Activated T-cell treated with anti-CD3 and anti-CD28 coated beads for 1 hour (primary cell): ENCODE data around the gene HOXB9.

Source experiments
- DNase-seq: peaks from one replicate; pipeline ENCODE4 v3.0.0-alpha.2; 2020; ENCODE audit warnings: low read depth

Gene HOXB9

DNA sequence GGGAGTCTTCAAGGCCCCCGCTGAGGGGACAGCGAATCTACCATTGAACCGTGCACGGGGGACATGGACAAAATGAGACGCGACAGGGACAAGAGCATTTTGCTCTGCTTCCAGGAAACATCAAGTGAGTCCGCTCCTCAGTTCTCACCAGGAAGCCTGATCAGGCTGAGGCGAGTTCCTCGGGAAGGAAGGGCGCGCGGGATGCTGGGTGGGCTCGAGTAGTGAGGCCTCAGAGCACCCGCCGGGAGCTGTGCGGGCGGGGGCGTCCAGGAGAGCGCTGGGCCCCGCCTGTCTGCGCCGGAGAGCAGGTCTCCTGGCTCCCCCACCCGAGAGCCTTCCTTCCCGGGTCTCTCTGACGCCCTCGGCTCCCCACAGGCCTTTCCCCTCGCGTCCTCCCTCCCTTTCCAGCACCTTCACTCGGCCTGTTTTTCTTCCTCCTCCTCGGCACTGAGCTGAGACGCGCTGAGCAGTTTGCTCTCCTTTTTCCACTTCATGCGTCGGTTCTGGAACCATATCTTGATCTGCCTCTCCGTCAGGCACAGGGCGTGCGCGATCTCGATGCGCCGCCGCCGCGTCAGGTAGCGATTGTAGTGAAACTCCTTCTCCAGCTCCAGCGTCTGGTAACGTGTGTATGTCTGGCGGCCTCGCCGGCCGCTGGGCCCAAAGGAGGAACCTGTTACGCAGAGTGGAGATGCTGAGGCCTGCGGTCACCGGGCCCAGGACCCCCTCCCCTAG lies 30.0 kb downstream of the HOXB9 start:
- no peak for DNase-seq

DNA sequence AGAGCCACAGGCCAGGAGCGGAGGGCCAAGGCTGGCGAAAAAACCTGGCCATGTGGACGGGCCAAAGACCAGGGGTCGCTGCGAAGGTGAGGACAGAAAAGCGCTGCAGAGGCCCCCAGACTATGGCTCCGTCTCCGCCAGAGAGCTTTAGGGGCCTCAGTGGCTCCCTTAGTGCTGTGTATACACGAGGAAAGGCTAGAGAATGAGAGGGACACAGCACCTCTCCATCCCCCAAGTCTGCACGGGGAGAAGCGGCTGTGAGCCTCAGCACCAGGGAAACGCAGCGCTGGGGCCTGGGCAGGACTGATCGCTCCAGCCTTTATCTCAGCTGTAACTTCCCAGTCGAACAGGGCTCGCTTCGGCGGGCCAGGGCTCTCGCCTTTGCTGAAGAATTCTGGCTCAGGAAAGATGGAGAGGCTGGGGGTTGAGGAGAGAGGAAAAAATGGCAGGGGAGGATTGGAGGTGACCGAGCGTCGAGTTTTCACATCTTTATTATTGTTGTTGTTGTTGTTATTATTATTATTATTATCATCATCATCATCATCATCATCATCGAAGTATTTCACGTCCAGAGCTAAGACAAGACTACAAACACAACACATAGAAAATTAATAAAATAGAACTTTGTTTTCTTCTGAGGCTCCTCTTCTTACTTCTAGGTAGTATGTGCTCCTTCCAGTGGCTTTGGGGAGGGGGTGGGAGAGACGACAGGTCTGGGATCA lies 30.7 kb downstream of the HOXB9 start:
- no peak for DNase-seq

DNA sequence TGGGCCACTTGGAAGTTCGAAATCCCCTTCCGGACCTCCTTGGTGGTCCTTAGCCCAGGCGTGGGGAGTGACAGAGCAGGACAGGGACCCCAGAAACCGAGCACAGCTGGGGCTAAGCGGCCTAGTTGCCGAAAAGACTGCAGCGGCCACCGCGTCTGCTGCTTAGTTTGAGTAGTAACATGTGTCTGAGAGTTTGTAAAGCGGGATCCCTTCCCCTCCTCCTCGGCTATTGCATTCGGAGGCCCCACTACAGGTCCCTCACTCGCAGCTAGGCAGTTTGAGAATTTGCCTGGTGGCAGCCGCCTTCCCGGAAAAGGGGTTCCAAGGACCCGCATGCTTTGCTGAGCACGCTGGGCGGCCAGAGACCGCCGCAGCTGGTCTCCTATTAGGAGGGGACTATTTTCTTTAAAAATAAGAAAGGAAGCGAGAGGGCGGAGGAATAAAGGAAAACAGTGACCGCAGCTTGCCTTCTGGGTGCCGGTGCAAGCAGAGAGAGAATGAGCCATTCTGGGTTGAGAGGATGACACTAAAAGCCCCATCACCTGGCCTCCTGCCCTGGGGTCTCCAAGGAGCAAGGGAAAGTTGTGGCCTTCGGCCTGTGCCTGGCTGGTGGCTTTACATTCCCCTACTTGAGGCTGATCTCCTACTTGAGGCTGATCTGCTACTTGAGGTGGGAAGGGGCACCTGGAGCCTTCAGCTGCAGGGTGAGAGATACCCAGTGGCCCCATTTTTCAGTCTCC lies 31.4 kb downstream of the HOXB9 start:
- no peak for DNase-seq

DNA sequence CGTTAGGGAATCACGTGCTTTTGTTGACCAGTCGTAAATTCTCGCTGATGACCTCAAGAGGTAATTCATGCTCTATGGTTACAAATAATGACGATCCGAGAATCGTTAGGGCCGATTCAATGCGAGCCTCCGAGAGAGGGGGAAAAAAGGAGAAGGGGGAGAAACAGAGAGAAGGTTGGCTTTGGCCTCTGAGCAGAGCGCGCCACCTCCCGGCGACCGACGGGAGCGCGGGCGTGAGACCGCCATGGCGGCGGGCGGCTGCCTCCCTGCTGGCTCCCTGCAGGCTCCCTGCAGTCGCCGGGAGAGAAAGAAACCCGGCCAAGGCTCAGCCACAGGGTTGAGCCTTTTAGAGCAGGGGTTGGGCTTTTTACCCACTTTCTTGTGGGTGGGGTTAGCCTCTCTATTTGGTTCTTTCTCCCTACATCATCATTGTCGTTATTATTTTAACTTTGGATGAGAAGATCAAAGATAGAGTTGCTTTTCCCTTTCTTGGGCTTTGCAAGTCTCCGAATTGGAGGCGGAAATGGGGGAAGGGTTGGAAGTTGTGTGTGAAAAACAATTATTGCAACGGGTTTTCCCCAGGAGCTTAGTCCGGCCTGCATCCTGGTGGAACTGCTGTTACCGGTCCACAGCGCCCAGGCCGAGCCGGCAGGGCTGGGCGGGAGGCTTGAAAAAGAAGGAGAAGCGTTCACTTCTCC lies 32.2 kb downstream of the HOXB9 start:
- DNase-seq: peak; percentile 79

DNA sequence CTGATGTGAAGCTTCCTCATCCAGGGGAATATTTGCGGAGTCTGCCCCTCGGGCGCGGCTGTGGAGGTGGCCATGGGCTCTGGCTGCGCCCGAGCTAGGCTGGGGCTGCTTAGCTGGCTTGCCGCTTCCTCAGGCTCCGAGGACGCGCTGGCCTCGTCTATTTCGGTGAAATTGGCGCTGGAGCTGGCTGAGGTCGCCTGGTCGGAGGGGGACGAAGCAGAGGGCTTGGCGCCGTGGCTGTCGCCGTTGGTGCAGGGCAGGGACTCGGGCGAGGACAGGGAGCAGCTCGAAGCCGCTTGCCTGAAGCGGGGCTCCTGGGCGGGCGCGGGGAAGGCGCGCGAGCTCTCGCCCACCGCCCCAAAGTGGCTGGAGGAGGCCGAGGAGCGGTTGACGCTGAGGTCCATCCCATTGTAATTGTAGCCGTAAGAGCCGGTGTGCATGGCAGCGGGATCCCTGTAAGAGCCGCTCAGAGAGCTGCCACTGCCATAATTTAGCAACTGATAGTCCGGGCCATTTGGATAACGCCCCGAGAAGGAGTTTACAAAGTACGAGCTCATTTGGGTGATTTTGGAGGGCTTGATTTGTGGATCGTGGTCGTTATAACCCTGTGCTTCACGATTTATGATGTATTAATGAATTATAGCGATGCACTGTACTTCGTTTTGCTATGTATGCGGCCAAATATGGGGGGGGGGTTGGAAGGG lies 32.9 kb downstream of the HOXB9 start, which contains the start of gene HOXB5:
TSS of gene HOXB5 (minus strand) at position 654 of the 704 bp plus-strand sequence. CDS start at position 557, 97 bp downstream.
- no peak for DNase-seq

DNA sequence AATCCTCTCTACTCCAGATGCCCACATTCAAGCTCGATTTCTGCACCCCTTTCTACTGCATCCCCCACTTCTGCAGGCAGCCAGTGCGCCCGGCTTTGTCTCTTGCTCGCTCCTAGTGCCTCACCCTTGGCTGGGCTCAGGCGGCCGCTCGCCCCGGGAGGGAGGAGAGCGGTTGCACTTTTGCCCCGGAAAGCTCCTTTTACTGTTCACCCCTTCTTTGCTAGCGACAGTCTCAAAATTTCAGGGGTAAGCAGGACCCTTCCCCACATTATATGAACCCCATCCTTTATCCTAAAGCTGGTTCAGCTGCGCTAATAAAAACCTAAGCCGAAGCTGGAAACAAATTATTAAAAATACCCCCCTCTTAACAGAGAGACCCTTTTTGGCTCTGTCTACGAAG lies 33.6 kb downstream of the HOXB9 start:
- DNase-seq: no peak

DNA sequence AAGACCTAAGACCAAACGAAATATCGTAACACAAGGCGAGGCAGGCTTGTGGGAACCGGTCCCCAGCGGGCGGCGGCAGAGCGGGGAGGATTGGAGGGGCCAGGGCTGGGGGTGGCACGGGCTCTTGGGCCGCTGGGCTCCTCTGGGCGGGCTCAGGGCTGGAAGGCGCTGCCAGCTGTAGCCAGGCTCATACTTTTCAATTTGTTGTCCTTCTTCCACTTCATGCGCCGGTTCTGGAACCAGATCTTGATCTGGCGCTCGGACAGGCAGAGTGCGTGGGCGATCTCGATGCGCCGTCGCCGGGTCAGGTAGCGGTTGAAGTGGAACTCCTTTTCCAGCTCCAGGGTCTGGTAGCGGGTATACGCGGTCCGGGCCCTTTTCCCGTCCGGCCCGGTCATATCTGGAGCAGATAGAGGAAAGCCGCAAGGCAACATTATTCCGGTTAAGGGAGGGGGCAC lies 34.1 kb downstream of the HOXB9 start:
- no peak for DNase-seq

DNA sequence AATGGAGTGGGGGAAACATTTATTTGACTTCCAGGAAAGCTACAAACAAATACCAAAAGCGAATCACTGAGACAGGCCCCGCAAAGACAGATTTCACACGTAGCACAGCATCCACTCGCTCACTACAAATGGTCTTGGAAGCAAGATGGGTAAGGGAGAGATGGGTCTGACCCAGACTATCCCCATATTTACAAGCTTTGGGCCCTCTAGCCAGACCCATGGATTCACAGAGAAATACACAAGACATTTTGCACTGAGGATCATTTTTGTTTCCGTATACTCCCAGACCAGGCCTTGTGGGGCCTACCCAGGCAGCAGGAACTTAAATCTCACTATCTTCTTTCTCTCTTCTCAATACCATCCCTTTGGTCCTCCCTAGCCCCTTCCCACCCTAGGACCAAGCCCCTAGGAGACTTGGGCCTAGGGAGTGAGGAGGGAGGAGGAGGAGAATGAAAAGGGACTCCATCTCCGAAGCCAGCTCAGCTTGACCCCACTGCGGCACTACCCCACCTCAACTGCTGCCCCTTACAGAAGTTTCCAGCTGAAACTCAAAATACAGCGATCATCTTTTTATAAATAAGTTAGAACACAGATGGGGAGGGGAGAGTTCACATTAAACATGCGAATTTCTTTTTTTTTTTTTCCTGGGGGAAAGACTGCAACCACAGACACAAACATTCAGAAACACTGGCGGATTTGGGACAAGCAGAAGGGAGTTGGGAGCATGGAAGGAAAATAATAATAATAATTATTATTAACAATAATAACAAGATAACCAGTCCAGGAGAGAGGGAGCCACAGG lies 34.7 kb downstream of the HOXB9 start:
- DNase-seq: no peak

DNA sequence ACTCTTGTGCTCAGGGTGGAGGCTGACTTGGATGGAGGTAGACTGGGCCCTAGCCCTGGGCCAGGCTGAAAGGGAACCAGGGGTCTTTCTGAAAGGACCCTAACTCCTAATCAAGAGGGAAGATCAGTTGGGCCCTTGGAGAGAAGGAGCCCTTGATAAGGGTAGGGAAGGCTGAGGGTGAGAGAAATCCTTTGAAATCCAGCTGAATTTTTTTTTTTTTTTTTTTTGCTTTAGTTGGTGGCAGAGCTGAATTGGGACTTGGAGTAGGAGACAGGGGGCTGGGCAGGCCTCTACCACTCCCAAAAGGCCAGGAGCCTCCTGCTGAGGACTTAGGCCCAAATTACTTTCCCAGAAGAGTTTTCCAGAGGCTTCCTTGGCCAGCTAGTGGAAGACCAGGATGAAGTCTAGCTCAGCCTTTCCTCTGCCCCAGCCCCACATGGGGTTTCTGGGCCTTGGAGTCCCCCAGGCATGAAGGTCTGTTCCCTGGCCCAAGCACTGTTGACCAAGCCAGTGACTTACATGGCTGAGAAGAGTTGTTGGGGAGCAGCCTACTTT lies 35.5 kb downstream of the HOXB9 start:
- DNase-seq: no peak

DNA sequence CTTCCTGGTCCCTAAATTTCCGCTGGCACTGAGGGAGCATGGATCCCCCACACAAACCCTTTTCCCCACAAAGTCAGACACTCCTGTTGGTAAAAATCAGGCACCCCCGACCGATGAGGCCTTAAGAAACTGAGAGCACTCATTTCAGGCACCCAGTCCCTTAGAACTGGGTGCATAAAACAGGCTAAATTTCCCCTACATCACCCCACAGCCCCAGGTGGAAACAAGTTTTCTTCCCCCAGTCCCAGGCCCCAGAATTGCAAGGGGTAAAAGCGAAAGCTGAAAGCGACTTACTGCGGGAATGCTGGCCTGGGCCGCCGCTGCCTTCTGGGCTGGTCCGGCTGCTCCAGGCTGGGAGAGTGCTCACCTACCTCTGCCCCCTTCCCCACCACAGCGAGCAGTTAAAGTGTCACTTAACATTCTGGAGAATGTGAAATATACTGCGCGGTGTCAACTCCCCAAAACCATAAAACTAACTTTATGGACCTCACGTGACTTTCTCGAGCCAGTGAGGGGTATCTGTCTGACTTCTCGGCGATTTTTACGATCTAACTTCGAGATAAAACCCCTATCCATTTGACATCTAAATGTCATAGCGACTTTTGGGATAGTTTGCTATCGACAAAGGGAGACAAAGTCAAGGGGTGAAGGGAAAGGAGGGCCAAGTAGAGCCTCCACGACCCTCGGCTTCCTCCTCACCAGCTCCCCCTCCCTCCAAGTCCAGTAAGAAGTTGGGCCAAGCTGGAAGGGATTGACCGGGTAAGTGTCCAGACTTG lies 36.1 kb downstream of the HOXB9 start, which contains the start of gene HOXB3:
TSS of gene HOXB3 (minus strand) at position 411 of the 776 bp plus-strand sequence. CDS start 37,767 bp downstream, outside the sequence.
- DNase-seq: no peak

DNA sequence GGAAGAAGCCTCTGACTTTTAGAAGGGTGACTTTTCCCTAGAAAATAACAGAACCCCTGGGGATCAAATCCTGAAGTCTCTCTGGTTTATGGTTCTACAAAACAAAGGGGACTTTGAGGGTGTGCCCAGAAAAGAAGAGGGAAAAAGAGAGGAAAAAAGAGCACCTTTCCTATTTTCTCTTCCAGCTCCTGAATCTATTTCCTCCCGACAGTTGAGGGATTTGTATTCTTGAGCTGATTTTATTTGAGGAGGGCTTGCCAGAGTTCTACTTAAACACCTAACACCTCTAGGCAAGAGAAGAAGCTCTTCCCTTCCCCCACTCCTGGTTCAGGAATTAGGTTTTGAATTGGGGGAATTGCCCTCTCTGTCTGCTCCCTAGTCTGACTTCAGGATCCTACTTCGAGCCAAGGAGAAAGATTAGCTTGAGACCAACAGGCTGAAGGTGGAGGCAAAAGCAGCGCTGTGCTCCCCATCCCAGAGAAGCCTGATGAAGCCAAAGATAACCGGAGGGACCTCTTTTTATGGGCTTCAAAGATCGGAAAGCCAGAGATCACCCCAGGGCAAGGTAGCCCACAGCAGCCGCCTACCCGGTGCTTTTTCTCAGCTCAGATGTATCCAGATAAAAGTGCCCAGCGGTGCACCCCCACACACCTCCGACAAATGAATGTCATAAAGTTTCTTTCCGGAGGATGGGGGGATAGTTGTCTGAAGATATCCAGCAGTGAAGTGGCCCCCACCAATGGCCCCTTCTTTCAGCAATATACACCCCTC lies 36.9 kb downstream of the HOXB9 start:
- DNase-seq: no peak

DNA sequence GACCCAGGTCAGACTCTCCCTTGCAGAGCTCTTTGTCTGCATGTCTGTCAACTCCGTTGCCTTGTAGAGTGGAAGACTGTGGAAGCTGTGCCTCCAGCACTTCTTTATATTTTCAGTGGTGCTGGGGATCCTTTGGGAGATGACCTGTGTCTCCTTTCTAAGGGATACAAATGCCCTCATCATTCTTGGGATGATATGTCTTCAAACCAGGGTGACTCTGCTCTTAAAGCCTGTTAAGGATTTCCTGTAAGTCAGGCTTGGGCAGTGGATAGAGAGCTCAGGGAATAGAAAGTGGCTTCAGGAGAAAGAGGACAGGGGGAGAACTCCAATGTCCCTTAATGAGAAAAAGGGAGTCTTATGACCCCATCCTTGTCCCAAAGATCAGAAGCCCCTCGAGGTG lies 37.6 kb downstream of the HOXB9 start:
- no peak for DNase-seq

DNA sequence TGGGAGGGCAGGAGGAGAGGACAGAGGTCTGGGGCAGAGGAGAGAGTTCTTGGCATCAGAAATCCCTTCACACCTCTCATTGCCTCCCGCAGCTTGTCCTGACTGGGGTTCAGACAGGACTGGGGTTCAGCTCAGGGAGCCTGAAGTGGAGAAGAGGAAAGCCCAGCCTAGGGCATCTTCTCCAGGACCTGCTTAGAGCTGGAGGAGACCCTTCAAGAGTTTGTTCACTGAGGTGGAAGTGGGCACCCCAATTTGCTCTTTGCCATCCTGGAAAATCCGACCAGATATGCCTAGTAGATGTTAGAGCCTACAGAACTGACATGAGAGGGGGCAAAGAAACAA lies 38.1 kb downstream of the HOXB9 start:
- DNase-seq: no peak

DNA sequence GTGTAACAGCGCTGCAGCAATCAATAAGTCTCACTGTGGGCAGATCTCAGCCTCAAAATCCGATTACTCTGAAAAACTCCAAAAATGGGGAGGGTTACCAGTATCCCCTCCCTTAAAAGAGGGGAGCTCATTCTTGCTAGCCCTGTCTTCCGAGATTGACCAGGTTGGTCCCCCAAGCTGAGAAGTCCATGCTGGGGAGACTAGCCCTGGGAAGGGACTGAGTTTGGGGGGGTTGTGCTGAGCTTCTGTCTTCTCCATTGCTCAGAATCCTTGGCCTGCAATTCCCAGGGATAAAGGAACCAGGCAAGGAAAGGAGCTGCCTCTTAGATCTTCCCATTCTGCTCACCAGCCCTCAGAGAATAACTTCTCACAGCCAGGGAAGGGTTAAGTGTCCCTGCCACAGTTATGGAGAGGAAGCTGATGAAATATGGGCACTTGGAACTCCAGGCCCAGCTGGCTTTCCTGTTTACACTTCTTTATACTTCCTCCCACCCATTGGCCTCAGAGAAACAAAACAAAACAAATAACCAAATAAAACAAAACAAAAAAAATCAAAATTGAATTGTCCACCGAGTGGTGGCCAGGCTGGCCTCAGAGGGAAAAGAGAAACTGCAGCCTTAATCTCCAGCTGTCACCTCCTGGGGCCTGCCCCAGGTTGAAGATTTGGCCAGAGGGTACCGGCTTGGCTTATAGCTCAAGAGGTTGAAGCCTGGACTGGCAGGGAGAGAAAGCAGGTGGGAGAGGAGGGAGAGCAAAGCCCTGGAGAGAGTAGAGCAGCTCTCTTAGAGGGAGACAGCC lies 38.7 kb downstream of the HOXB9 start:
- no peak for DNase-seq

DNA sequence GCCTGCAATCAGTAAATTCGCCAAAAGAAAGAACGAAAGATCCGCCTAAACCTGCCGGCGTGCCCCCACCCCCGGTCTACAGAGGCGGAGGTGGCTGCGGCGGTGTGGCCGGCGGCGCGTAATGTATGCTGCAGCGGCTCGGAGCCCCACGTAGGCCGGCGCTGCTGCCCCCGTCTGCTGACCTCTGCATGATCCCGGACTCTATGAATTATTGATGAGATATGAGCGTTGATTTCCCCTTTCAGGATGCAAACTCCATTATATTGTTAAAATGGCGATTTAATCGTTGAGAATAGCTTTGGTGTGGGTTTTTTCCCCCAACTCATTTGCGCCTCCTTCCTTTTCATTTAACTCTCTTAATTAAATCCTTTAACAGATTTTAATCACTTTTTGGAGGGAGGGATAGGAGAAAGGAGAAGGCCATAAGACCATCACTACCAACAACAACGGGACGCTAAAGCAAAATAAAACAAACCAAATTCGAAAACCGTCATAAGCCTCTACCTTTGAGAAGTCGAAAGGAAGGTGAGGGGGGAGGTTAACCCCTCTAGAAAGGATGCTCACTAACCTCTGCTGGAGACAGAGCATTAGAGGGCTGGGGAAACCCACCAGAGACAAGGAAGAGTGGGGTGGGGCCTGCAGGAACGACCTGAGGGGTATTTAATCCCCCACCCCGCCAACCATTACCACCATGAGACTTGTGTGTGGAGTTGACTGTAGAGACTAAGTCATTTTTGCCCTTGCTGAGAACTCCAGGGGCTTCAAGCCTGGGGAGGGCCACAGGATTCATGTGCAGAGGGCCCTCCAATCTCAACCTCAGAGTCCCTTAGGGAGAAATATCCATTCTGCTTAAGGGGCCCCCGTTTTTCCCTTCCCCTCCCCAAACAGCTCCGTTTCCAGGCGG lies 39.6 kb downstream of the HOXB9 start:
- no peak for DNase-seq

DNA sequence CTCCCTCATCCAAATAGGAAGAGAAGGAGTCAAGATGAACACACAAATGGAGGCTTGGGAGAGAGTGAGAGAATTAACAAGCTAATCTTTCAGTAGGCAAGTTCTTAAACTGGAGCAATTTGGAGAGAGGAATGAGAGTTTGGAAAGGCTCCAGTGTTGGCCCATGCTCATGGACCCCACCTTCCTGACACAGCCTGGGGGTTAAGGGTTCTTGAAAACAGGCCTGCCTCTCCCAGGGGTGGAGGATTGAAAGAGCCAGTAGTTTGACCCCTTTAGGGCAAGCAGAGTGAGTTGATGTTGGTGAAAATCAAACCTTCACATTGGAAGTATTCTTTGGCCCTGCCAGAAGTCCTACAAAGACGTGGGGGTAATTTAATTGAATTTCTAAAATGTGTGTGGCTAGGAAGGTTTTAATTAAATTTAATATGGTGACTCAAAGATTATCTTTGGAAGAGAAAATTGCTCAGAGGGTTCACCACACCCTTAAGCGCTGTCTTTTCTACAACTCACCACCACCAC lies 41.9 kb downstream of the HOXB9 start:
- DNase-seq: no peak
